ENCODE data around the gene CAPSL.

CAPSL gene

DNA sequence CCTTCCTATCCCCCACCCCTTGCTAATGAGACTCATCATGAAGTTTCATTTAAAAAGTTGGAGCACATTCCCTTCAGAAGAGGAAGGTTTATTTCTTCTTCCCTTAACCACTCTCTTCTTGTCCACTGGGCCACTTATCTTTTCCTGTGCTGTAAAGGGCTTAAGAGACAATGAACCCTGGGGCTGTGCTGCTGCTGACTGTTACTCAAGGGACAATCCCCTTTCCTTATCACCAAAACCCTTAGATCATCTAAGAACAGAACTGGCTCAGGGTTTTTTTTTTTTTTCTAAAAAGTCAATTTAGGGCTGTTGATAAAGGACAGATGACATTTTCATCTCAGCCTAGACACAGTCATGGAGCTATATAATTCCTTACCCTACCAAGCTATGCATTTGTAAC lies 29.6 kb downstream of the CAPSL start:
- H3K4me3 ChIP-seq (ENCODE audit: low read length), result no peak overlapping the region
- TF ChIP-seq, protein P1, sequence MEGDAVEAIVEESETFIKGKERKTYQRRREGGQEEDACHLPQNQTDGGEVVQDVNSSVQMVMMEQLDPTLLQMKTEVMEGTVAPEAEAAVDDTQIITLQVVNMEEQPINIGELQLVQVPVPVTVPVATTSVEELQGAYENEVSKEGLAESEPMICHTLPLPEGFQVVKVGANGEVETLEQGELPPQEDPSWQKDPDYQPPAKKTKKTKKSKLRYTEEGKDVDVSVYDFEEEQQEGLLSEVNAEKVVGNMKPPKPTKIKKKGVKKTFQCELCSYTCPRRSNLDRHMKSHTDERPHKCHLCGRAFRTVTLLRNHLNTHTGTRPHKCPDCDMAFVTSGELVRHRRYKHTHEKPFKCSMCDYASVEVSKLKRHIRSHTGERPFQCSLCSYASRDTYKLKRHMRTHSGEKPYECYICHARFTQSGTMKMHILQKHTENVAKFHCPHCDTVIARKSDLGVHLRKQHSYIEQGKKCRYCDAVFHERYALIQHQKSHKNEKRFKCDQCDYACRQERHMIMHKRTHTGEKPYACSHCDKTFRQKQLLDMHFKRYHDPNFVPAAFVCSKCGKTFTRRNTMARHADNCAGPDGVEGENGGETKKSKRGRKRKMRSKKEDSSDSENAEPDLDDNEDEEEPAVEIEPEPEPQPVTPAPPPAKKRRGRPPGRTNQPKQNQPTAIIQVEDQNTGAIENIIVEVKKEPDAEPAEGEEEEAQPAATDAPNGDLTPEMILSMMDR (conservative IDR thresholded peaks at IDR 0.05; ENCODE audit: low read depth, low read length), result no peak
- no peak for DNase-seq (ENCODE audit: low read depth)

DNA sequence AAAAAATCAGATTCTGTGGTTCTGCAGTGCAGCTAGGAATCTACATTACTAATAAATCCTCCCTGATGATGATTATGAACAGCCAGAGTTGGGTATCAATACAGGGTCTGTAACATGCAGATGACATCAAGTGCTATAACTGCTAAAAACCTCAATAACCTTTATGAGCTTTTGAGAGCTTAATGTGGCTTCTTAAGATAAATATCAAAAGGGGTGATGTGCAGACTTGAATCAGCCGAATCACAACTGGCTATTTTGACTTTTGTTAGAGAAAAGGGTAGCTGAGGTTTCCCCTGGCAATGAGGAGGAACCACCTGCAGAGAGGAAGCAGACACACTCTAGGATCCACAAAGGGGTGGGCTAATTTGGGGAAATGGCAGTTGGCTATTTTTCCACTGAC lies 30.2 kb downstream of the CAPSL start:
- TF ChIP-seq, protein P1 (conservative IDR thresholded peaks at IDR 0.05; ENCODE audit: low read depth, low read length), result no peak
- DNase-seq (ENCODE audit: low read depth), result no peak
- no peak overlapping the region for H3K4me3 ChIP-seq (ENCODE audit: low read length)

DNA sequence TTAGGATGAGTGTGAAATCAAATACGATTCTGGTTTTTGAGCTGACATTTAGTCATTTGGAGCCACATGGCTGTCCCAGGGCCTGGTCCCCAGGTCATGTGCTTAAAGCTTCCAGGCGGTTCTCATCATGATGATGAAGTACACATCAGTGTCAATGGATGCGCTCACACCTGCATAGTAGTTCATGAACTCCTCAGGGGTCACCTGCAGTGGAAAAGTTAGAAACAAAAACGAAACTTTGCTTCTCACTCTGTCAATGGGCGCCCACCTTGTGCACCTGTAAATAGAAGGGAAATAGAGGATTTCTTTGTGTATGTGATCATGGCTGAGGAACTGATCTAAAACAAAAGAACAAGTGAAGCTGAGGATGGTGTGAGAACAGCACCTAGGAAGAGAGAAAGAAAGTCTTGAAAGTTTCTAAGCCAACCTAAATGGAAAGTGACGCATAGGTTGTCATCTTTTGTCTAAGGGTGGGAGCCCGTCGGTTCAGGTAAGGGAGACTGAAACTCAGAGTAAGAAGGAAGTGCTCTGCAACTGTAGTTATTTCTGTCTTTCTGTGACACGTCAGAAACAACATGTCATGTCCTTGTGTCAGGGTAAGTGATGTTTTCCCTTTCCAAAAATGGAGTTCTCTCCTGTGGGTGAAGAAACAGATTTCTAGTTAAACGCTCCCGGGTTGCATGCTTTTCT lies 33.8 kb downstream of the CAPSL start:
- TF ChIP-seq, protein P1 (conservative IDR thresholded peaks at IDR 0.05; ENCODE audit: low read depth, low read length), result no peak
- no peak overlapping the region for H3K4me3 ChIP-seq (ENCODE audit: low read length)
- DNase-seq (ENCODE audit: low read depth), result no peak

DNA sequence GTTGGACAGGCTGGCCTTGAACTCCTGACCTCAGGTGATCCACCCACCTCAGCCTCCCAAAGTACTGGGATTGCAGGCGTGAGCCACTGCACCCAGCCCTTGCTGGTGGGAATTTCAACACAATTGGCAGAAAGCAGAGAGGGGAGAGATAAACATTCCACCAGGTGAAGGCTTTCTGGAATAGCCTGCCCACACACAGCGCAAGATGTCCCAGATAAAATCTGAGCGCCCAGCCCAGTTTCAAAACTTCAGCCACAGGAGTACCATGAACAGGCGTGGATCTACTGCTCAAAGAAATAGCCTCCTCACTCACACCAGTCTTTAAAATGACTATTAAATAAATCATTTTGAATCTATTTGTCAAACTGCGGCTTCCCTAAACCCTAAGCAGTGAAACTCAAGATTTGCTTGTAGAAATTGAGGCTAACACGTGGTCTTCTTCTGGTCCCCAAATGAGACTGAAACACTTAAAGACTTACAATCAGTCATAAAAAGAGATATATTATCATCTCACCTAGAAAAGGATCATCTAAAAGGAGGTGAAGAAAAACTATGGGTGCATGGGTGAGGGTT lies 34.7 kb downstream of the CAPSL start:
- TF ChIP-seq, protein P1 (conservative IDR thresholded peaks at IDR 0.05; ENCODE audit: low read depth, low read length), result no peak
- DNase-seq (ENCODE audit: low read depth), result no peak
- H3K4me3 ChIP-seq (ENCODE audit: low read length), result no peak overlapping the region

DNA sequence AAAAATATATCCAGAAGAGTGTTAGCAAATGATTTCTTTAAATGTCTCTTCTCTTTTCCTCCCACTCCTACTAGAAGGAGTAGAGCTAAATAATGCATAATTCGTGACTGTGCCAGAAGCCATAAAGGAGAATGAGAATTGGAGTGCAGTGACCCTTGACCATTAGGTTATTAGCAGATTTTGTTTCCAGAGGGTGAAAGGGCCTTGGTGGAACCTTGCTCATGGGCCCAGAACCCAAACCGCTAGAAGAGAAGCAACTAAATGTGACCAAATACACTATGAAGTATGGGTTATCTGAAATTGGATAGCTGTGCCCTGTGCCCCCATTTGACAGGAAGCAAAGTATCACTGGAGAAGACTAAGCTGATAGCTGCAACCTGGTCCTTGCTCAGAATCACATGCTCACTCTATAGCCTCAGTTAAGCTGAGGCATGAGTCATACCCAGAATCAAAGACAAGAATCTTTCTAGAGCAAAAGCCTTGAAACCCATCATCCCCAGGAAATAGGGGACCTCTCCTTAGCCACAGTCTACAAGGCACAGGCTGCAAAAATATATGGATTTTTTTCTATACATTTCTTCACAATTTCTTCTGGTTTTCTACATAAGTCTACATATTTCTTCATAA lies 36.3 kb downstream of the CAPSL start:
- H3K4me3 ChIP-seq (ENCODE audit: low read length), result no peak overlapping the region
- TF ChIP-seq, protein P1 (conservative IDR thresholded peaks at IDR 0.05; ENCODE audit: low read depth, low read length), result no peak
- DNase-seq (ENCODE audit: low read depth), result no peak

DNA sequence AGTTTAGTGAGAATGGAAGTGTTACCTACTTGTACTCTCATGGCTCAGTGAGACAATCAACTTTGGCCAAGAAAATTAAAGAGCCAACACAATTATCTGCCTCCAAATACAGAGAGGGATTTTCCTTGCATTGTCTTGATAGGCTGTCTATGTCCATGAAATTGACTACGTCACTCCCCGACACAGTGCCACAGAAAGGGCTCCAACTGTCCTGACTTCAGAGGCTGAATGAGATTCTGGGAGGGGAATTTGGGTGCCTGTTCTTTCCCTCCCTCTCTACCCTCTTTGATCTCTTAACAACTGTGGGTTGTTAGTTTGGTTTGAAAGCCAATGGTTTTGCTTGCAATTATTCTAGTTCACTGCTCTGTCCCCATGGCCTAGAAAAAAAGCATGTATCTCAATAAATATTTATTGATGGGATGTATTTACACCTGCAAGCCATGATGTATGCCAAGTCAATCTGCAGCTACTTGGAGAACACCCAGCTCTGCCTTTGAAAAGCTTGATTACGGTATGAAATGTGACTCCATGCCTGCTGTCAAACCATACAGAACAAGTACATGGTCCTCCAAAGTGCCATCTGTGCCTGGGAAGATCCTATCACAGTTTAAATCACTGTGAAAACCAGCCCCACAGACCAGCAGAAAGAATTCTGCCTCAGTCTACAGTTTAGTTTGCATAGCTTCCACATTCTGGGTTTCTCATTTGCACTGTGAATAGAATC lies 37.3 kb downstream of the CAPSL start:
- TF ChIP-seq, protein P1 (conservative IDR thresholded peaks at IDR 0.05; ENCODE audit: low read depth, low read length), result no peak
- H3K4me3 ChIP-seq (ENCODE audit: low read length), result no peak overlapping the region
- DNase-seq (ENCODE audit: low read depth), result no peak
